ENCODE measurements around the gene SEPTIN5.
A peak's percentile ranks its signal among the peaks of the same experiment; 100 is the strongest.

The SEPTIN5 gene

DNA sequence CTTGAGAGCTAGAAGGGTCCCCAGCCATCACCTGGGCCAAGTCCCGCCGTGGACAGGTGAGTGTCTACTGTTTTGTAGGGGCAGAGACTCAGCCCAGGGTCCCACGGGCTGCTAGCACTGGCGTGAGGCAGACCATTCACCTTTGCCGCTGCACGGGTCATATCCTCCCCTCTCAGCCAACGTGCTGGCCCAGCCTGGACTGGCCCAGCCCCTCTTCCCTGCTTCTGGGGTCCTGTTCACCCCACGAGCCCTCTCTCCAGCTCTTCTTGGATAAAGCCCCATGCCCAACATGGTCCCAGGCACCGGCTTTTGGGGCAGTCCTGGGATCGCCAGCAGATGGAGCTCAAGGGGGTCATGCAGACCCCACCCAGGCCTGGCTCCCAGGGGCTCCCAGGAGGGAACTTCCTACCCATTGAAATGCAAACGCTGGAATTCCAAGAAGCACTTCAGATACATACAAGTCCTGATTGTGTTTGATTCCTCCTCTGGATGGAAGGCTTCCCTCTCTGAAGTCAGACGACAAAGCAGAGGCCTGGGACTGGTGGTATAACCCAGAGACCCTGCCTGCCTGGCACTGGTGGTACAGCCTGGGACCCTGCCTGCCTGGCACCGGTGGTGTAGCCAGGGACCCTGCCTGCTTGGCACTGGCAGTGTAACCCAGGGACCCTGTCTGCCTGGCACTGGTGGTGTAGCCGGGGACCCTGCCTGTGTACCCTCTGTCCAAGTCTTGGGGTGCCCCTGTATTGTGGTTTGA, 8.9 kb upstream of the SEPTIN5 start:
- DNase-seq (ENCODE audit: low read depth in 2 of 3, low spot score in 1 of 3) = no peak

DNA sequence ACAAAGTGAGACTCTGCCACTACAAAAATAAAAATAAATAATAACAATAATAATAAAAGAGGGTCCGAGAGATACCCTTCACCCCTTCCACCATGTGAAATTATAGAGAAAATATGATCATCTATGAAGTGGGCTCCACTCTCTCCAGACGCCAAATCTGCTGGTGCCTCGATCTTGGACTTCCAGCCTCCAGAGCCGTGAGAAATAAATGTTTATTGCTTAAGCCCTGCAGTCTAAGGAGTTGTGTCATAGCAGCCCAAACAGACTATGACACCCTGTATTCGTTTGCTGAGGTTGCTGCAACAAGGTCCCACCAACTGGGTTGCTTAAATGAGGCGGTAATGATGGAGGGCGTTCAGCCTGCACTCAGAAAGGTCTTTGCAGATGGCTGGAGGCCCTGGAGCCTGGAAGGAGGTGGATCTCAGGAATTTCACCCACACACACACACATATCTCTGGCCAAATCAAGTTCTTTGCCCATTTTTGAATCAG, 7.6 kb upstream of the SEPTIN5 start:
- DNase-seq (ENCODE audit: low read depth in 2 of 3, low spot score in 1 of 3) = no peak

DNA sequence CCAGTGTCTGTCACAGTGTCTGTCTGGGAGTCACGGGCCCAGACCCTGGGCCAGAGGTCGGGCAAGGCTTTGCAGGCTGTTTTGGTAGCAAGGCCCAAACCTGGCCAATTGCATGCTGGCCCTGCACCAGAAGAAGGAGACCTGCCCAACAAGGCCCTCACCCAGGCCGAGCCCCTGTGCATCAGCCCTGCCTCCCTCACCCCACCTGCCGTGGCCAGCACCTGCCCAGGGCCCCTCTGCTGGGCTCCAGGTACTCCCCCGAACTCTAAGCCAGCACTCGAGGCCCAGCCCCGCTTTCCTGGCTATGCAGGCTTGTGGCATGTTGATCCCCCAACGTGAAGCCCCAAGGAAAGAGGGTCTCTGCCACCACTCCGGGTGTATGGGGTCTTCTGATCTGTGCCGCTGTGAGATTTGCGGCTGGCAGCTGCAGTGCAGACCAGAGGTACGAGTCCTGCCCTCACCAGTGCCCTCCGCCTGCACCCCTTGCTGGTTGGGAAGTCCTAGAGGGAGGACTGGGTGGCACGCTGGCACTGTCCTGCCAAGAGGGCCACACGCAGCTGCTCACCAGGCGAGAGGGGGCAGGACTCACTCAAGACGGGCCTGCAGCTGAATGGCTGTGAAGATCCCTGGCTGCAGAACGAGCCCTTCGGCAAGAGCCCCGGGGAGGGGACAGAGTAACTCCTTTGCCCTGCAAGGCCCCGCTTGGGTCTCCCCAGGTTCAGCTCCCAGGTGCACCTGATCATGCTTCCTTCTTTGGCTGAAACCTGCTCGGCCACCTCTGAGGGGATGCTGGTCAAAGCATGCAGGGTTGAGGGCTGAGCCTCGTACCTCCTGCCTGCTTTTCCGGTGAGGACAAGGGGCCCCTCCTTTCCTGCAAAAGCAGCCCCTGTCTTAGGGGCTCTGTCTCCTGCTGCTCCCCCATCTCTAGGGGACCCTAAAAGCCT, 6.7 kb upstream of the SEPTIN5 start:
- DNase-seq (ENCODE audit: low read depth in 2 of 3, low spot score in 1 of 3) = no peak

DNA sequence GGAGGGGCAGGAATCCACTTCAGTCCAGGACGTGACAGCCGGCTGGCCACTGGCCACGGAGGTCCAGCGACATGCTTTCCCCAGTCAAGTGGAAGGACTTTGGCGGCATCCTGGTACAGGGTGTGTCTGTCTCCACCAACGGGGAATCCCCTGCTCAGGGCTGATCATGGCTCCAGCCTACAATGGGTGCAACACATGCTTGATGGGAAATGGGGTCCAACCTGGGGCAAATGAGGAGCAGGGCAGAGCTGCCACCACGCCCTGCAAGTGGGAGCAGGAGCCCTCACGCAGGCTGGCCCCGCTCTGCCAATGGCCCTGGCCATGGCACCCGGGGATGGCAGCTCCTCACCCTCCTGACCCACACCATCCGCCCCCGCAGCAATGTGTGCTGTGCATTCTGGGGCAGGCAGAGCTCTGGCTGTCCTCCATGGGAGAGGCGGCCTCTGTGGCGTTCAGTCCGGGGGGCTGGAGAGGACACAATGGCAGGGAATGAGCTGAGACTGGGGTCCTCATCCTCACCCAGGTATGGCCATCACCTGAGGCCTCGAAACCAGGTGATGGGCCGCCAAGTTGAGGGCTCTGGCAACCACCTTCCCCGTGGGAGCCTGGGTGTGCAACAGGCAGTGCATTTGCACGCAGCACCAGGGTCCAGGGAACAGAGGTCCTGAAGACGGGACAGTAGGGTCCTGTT, 5.8 kb upstream of the SEPTIN5 start:
- no peak for DNase-seq (ENCODE audit: low read depth in 2 of 3, low spot score in 1 of 3)

DNA sequence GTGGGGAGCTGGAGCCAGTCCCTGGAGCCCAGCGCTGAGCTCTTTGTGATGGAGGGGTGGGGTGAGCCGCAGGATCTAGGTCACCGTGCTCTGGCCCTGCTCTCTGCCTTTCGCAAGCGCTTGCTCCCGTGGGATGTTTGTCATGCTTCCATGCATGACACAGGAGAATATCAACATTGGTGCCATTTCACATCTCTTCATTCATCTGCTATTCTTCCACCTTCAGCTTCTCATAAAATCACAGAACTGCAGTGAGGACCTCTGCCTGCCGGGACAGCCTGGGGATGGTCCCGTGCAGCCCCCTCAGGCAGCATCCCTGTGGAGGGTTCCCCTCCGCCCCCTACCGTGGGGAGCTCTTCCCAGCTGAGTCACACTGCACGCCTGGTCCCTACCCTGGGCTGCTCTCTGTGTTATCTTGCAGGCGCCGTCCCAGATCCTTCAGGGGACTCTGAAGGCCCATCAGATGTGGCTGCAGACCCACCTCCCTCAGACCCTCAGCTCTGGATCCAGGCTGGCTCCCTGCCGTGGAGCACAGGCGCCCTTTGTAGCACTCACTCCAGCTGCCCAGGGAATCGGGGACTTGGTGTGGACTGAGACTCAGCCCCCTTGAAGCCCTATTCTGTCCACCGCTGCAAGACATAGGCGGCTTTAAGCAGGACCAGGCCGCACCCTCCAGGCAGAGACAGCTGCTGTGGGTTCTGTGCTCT, 5.1 kb upstream of the SEPTIN5 start:
- no peak for DNase-seq (ENCODE audit: low read depth in 2 of 3, low spot score in 1 of 3)

DNA sequence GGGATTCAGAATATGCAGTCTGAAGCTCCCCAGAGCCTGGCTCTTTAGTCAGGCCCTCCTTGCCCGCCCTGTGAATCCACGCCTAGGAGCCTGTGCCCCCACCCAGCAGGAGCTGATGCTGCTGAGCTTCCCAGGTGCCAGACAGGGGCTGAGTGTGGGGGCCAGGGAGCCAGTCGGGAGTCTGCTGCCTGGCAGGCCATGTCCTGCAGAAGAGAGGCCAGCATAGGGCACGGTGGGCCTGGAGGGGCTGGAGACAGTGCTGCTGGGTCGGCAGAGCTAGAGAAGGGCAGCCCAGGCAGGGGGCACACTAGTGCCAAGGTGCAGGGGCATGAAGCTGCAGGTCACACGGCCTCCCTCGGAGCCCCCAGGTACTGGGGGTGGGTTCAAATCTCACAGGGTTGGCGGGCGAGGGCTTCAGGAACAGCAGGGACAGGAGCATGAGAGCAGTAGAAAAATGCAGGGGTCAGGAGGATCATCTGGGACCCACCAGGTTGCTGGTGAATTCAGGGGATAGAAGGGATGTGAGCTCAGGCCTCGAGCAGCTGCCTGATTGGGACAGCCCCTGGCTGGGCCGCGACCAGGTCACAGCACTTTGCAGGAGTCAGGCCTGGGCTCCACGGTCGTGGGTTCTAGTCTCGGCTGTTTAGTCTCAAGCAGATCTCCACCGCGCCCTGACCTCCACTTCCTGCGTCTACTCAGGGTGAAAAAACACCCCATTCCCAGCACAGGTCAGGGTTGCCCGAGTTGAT, 4.1 kb upstream of the SEPTIN5 start:
- DNase-seq (ENCODE audit: low read depth in 2 of 3, low spot score in 1 of 3) = no peak

DNA sequence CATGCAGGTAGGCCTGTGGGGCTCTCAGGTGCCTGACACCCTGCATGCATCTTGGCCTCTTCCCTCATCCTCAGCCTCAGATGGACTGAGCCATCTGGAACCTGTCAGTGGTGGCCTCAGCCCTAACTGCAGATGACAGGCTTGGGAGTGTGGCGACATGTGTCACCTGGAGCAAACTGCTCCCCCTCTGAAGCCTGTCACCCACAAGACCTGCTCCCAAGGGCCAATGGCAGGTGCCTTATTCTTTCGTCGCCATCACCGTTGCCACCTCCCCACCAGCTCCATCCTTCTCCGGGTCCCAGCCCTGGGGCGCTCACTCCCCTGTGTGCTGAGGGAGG, 3.6 kb upstream of the SEPTIN5 start:
- DNase-seq (ENCODE audit: low read depth in 2 of 3, low spot score in 1 of 3) = no peak

DNA sequence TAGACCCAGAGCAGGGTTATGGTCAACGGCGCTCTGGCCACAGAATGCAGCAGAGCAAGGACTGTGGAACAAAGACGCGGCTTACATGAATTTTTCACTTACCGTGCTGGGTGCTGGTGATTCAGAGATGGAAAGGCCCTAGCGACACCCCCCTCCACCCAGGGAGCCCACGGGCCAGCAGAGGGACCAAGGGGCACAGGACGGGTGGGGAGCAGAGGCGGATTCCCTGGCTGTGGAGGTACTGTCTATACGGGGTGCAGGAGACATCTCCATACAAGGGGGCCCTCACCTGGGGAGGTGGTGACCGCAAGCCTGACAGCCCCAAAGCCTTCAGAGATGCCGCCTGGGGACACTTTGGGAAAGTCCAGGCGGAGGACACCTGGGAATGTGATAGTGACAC, 1.1 kb upstream of the SEPTIN5 start:
- no peak for DNase-seq (ENCODE audit: low read depth in 2 of 3, low spot score in 1 of 3)

DNA sequence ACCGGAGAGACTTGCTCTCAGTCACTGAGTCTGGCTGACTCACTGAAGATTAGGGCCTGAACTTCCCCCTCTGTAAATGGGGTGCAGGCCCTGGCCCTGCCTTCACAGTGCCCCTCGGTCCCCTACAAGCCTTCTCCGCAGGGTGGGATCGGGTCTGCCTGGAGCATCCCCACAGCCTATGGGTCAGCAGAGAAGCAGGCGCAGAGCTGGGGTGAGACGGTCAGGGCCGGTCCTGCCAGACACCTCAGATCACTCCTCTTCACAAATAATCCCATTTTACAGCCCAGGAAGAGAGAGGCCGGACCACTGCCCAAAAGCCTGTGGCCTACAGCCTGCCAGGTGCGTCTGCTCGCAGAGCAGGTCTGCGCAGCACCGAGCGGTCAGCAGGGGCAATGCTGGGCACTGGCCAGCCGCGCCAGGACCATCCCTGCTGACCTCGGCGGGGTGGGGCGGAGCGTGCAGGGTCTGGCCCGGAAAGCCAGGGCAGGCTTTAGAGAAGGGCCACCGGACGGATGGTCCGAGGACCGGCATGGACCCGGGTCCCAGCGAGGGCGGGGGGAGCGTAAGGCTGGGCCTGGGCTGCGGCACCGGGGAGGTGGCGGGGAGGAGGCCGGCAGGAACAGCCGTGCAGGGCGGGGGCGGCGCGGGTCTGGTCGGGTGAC, 522 bp upstream of the SEPTIN5 start:
- DNase-seq (ENCODE audit: low read depth in 2 of 3, low spot score in 1 of 3) = no peak

DNA sequence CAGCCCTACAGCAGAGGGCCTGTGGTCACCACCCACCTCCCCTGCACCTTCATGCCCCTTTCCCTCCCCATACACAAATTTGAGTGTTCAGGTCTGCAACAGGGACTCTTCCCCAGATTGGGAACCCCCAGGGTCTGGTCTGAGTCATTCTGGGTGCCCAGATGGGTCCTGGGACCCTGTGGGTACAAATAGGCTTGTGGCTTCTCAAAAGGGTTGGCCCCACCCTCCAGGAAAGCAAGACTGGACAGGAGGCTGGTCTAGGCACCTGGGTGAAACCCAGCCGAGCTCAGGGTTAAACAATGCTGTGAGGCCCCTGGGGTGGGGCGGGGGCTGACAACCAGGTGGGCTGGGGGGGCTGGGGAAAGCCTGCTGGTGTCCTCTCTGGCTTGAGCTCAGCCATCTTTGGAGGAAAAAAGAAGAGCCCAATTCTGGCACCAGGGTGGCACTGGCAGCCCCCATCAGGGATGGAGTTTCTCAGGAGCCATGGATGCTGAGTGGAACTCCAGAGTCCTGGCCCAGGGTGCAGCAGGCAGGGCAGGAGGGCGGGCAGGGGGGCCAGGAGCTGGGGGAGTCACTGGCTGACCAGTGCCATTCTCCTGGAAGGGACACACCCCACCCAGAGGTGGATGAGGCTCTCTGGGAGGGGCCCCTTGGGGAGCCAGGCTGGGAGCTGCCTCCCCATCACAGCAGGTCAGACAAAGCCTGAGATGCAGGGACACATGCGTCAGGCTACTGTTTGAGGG, 1.1 kb downstream of the SEPTIN5 start:
- DNase-seq (ENCODE audit: low read depth in 2 of 3, low spot score in 1 of 3) = no peak

DNA sequence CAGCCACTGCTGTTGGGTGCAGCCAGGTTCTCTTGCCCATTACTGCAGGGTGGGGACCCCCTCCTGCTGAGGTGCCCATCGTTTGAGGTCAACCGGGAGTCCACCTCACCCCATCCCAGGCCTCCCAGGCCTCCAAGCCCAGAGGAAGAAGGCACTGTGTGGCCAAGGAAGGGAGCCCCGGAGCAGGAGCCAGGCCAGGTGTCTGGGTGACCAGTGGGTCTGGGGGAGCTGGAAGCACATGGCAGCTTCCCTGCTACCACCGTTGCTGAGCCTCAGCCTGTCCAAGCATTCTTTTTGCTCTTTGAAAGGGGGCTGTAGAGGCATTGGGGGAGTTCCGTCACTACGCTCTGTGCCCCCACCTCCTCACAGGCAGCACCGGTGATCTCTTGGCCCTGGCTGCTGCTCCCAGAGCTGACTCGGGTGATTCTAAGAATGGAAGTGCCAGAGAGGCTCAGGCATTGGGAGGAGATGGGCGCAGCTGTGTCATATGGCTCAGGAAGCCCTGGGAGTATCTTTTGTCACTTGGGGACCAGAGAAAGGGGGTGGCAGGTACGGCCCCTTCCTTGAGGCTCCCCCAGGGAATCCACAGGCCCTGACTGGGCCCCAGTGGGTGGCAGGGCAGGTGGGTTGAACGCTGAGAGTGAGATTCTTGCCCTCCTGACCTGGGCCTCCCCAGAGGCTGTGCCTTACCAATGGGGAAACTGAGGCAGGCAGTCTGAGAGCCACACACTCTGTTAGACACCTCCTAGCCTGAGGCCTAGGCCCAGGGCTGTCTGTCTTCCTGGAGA, 1.9 kb downstream of the SEPTIN5 start:
- DNase-seq (ENCODE audit: low read depth in 2 of 3, low spot score in 1 of 3) = no peak

DNA sequence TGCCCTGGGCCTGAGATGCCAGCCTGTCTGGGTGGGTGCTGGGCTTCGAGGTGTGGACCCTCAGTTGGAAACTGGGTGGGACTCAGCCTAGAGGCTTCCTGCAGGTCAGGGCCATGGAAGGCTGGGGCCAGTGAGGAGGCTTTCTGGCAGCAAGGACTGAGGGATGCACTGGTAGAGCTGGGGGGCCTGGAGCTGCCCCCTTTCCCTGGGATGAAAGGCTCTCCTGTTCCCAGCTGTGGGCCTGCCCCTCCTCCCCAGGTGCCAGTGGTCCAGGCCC, 2.5 kb downstream of the SEPTIN5 start:
- DNase-seq (ENCODE audit: low read depth in 2 of 3, low spot score in 1 of 3) = no peak

DNA sequence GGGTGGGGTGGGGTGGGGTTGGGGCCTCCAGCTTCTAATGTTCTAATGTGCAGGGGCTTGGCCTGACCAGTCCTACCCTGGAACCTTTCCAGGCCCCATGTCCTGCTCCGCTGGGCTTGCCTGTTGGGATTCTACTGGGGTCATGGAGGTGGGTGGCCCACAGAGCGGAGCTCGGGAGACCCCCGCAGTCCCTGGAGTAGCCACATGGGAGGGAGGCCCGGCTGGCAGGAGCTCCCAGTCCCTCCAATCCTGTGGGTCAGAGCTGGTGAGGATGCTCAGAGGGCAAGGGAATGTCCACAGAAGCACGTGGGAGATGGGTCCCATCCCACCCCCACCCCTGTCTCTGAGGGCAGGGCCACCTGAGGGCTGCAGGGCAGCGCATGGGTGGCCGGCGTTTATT, 2.9 kb downstream of the SEPTIN5 start:
- DNase-seq (ENCODE audit: low read depth in 2 of 3, low spot score in 1 of 3) = no peak

DNA sequence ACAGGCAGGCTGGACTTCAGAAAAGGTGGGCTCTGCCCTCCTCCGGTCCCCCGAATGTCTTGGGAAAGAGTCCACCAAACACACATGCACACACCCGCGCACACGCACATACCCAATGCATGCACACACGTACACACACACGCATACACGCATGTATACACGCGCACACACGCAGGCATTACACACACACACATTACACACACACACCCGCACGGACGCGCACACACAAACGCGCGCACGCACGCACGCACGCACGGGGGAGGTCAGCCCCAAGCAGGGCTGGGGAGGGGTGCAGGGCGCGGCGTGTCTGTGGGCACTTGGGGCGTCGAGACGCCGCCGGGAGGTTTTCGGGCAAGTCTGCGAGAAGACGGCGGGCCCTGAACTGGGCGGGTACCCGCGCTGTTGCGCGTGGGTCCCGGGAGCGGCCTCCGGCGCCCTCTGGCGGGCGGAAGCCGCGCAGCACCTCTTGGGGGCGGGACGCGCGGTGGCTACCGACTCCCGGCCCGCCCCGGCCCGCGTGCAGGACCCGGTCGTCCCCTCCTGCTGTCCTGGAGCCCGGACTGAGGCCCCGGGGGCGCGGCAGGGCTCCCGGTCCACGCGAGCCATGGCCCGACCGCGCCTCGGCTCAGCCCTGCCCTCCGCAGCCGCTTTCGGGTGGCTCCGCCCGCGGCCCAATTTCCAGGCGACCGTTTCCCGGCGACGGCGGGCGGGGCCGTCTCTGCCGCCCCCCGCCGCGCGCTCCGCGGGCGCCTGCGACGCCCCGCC, 3.6 kb downstream of the SEPTIN5 start:
- DNase-seq (ENCODE audit: low read depth in 2 of 3, low spot score in 1 of 3) = peak; percentile 49 to 75 (median 65)

DNA sequence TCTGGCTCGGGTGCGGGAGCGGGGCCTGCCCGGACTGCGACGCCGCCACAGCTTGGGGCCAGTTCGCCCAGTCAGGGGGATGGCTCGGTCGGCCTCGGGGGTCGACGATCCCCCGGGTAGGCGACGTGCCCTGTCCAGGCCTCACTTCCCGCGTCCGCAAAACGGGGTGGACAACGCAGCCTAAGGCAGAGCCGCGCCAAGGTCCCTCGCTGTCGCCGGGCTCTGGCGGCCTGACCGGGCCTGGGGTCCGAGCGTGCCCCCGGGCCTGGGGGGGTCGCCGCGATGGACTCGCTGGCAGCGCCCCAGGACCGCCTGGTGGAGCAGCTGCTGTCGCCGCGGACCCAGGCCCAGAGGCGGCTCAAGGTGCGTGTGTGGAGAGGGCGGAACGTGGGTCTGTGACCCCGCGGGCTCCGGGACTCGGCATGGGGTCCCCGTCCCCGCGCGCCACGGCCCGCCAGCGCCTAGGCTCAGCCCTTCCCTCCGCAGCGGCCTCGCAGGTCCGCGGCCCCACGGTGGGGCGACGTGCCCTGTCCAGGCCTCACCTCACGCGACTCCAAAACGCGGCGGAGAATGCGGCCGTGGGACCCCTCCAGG, 4.2 kb downstream of the SEPTIN5 start:
- DNase-seq (ENCODE audit: low read depth in 2 of 3, low spot score in 1 of 3) = no peak

DNA sequence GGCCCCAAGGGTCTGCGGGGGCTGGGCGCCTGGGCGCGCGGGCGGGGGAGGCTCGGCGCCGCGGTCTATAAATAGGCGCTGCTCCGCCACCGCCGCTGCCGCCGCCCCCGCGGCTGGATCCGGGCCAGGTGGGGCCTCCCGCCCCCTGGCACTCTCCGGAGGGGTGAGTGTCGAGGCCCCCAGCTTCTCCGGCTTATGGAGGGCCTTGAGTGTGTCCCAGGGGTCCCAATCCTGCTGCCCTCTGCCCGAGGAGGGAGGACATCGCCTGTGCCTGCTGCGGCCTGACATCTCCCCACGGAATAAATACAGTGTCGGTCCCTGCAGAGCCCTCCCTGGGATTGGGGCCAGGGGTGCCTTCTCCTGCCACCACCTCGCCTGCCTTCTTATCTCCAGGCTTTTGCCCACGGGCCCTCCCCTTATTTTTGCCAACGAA, 4.8 kb downstream of the SEPTIN5 start:
- no peak for DNase-seq (ENCODE audit: low read depth in 2 of 3, low spot score in 1 of 3)

DNA sequence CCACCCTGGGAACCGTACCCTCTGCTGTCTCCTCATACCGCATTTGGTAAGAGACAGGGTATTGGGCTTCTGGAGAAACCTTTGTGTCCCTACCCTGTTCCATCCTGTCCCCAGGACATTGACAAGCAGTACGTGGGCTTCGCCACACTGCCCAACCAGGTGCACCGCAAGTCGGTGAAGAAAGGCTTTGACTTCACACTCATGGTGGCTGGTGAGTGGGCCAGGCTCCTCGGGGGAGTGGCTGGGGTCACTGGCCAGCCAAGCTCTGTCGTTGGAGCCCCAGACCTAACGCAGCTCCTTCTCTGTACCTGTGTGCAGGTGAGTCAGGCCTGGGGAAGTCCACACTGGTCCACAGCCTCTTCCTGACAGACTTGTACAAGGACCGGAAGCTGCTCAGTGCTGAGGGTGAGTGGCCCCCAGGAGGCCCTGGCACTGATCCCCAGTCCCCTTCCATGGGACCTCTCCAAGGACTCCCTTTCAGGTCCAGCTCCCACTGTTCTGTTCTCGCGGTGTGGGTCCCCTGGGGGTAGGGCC, 5.3 kb downstream of the SEPTIN5 start:
- DNase-seq (ENCODE audit: low read depth in 2 of 3, low spot score in 1 of 3) = no peak

All from stimulated activated CD4-positive, alpha-beta T cell treated with anti-CD3 and anti-CD28 coated beads, Interleukin-12 subunit alpha, Interleukin-12 subunit beta, amount 100 ng/mL, for 48 hours (primary cell).